Activated T-cell treated with anti-CD3 and anti-CD28 coated beads for 1 hour (primary cell): ENCODE data around the gene PTTG2.

ENCODE experiments used
- DNase-seq: peaks from one replicate; pipeline ENCODE4 v3.0.0-alpha.2; 2020; ENCODE audit warnings: low read depth

Gene PTTG2

DNA sequence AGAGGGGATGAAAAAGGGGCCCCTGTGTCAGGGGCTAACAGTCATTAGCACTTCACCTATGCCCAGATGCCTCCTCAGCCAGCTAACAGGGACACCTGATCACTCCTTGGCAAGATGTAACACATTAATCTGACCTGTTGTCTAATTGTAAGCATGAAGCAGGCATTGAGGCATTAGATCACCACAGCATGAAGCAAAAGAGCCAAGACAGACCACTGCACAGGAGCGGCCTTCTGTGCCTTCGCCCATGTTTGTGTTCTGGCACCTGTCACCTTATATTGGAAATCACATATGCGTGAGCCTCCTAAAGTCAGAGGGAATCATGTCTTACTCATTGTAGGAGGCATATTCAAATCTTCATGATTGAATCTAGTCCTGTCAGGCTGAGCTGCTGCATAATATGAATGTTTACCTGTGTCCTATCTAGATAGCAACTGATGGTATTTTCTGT is 48.4 kb downstream of the PTTG2 start:
- no peak for DNase-seq

DNA sequence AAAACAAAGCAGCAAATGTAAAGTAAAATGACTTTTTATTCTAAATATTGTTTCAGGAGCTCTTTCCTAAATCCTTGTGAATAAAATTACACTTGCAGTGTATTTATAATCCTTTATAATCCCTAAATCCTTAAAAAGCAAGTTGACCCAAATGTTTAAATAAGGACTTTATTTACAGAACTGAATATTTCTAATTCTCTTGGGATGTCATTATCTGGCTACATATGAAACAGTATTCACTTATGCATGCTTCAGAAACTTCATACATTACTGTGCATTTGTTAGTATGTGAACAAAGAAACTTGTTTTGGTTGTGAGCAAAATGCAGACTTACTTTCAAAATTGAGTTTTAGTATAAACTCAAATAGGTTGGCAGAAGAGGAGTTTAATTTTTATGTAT is 49.2 kb downstream of the PTTG2 start:
- DNase-seq = no peak

DNA sequence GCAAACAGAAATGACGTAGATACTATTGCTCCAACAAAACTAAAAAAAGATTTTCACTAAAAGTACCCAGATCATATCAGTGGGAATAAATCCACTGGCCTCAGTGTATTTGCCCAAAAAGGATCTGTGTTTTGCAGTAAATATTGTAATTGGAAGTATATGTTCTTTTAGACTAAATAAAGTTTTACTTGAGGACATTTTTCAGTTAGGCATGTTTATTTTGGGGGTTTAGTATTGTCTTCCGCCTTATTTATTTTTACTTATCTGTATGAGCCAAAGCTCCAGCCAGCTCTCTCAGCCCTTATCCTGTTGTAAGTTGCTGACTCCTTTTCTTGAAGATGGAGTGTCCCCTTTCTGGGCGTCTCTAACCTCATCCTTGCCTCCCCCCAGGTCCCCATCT is 49.8 kb downstream of the PTTG2 start:
- no peak for DNase-seq
